ENCODE data around the gene NGEF.
"Not testable (repeated sequence)": the region's sequence is repeated elsewhere in the genome, so short reads cannot be mapped to it uniquely, and the experiment has no call there.

NGEF gene

DNA sequence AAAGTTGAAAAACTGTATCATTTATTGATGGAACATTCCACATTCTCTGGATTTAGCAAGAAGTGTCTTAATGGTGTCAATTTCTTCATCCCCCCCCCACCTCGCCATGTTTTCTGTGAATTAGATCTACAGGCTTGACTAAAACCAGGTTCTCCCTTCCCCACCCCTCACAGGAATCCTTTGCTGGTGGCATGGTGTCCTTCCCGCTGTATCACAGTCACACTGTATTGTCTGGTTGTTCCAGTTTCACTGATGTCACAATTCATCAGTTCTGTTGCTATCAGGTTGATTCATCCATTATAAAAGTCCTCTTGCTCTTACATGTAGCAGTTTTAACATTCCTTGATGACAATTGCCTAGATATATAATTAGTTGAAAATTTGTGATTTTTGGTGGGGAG, 149.1 kb downstream of the NGEF start:
- no peak for DNase-seq

DNA sequence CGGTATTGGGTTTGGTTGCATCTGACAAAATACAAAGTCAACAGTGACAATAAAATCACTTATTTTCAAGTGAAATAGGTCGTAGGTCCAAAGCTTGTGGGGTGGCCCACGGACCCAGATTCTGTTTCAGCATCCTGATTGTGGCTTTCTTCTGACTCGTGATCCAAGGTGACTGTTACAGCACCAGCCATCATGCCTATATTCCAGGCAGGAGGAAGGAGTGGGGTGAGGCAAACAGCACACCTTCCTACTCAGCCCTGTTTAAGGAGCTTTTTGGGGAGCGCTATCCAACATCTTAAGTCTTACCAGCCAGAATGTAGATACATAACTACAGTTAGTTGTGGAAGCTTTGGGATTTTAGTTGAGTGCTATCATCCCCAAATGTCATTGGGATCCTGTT, 151.7 kb downstream of the NGEF start:
- no peak for DNase-seq

DNA sequence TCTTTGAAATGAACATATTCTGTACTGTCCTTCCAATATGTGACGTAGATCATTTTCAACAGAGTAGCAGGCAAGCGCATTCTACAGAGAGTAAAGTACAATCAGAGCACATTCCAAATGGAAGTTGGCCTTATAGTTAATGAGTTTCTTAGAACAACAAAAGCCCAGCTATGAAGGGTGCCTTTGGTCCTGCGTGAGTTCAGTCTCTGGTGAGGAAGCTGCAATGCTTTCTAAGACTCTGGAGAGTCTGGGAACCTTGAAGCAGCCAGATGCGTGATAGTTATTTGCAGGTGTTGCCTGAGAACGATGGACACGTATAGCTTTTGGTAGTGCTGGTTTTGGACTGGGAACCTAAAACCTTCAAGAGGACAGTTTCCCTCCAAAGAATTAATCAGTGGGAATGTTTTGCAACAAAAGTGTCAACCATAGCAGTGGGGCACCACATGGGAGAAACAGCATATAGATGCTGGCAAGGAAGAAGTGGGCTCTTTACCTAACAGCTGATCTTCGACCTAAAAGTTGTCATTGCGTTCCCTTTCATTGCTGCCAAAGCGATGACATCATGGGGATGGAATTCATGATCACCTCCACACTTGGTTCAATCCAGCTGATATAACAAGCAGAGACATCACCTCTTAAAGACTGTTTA, 152.3 kb downstream of the NGEF start:
- no peak for DNase-seq

DNA sequence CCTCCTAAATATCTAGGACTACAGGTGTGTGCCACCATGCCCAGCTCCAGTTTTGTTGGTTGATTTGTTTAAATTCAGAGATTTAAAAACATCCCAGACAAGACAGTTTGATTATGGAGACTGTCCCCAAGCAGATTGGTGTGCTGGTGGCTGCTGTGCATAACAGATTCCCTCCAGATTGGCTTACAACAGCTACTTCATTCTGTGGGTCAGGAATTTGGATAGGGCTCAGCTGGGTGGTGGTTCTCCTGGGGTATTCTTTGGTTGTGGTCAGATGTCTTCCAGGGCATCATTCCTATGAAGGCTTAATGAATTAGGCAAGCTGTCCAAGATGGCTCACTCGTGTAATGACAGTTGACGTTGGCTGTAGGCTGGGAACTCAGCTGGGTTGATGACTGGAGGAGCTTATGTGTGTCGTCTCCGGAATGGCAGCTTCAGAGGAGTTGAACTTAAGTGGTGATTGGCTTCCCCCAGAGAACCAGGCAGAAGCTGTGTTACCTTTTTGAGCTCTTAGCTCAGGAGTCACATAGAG, 153.6 kb downstream of the NGEF start:
- no peak for DNase-seq

DNA sequence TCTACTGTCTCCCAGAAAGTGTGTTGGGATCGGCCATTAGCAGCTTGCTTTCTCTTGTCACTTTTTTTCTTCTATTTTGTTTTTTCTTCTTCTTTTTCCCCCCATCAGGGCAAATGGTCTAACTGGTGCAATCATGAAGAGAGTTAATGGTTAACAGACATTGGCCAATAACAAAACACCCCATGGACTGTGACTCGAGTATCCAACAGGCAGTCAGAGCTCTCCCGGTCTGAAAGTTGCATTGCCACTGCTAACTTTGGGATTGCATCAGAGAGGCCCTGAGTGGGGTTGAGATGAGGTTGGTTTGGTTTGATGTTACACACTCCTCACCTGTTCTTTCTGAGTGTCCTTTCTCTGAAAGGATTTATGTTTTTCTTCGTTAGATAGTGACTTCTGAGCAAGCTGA, 155.9 kb downstream of the NGEF start:
- no peak for DNase-seq

DNA sequence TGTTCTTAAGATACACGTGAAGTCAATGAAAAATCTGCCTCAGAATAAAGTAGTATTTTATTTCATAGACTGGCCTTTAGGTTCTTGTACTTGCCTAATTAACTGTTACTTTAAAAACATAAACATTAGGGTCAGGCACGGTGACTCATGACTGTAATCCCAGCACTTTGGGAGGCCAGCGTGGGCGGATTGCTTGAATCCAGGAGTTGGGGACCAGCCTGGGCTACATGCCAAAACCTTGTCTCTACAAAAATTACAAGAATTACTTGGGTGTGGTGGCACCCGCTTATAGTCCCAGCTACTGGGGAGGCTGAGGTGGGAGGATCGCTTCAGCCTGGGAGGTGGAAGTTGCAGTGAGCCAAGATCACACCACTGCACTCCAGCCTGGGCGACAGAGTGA, 159.0 kb downstream of the NGEF start:
- no peak for DNase-seq

DNA sequence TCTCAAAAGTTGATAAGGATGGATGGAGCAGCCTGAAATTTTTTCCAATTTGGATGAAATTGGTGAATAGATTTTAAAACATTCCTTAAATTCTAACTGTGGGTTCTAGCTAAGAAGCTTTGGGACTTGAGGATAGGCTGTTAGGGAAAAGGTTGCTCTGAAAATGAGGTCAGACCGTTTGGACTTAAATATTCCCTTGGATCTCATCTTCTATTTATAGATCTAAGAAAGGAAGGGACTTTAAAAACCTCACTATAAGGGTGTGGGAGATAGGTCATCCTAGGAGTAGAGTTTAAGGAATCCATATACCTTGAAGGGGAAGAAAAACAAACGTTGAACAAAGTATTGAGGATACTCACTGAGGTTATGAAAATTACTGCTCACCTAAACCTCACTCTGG, 160.4 kb downstream of the NGEF start:
- no peak for DNase-seq

DNA sequence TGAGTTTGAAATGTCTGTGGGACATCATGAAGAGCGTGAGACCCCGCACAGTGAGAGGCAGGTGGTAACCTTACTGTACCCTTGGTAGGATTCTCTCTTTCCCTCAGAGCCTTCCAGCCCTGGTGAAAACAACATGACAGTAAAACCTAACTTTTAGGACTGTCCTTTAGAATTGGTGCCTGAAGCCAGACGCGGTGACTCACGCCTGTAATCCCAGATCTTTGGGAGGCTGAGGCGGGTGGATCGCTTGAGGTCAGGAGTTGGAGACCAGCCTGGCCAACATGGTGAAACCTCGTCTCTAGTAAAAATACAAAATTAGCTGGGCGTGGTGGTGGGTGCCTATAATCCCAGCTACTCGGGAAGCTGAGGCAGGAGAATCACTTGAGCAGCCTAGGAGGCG, 161.0 kb downstream of the NGEF start:
- not testable (repeated sequence) for DNase-seq

DNA sequence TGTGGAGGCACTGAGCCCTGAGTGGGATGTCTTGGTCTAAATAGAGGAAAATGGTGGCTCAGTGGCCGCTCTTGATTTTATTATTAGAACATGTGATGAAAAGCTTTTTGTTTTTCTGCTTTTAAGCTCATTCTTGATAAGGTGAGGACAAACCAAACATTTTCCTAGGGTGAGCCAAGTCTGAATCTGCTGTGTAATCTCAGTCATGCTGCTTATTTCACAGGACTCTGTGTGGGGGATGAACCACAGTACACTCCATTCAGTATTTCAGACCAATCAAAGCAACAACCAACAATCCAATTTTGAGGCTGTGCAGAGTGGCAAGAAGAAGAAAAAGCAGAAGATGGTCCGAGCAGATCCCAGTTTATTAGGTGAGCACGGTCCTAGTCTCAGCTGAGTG, 163.0 kb downstream of the NGEF start:
- no peak for DNase-seq

DNA sequence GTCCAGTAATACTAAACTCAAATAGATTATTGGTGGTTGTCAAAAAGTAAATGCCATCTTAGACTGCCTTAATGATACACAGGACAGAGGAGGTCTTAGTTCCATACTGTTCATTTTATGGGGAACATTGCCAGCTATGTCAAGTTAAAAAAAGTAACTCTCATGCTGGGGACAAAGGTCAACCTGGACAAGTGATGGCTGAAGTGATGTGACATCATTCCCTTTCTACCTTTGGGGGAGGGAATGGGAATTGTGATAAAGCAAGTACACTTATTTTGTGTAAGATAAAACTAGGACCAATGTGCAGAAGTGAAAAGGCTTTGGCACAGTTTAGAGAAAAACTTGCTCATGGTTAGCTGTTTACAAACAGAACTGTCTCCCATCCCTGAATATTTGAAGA, 167.0 kb downstream of the NGEF start:
- no peak for DNase-seq

DNA sequence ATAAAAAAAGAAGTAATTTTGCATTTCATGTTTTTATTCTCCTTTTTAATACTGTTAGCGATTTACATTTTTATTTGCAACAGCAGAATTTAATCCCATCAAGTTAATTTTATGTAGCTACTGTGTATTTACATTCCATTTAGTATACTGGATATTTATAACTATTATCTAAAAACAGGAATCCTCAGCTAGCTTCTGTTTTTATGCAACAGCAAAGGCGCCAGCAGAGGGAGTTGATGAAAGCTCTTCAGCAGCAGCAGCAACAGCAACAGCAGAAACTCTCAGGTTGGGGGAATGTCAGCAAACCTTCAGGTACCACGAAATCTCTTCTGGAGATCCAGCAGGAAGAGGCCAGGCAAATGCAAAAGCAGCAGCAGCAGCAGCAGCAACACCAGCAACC, 169.2 kb downstream of the NGEF start:
- DNase-seq = no peak

DNA sequence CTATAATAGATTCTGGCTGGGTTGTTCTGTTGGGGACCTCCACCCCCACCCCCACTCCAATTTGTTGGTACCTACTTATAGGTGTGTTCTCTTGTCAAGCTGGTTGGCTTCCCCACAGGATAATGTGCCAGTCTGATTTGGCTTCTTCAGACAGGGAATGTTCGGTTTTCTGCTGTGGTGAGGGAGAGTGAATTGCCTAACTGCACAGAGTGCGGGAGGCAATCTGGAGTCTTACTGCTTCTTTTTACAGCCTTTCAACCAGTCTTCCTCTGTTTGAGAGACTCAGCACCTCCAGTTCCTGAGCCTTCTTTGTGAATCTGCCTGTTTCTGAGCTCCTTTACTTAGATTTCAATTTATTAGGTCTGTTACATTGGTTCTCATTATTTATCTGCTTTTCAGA, 170.4 kb downstream of the NGEF start:
- no peak for DNase-seq

DNA sequence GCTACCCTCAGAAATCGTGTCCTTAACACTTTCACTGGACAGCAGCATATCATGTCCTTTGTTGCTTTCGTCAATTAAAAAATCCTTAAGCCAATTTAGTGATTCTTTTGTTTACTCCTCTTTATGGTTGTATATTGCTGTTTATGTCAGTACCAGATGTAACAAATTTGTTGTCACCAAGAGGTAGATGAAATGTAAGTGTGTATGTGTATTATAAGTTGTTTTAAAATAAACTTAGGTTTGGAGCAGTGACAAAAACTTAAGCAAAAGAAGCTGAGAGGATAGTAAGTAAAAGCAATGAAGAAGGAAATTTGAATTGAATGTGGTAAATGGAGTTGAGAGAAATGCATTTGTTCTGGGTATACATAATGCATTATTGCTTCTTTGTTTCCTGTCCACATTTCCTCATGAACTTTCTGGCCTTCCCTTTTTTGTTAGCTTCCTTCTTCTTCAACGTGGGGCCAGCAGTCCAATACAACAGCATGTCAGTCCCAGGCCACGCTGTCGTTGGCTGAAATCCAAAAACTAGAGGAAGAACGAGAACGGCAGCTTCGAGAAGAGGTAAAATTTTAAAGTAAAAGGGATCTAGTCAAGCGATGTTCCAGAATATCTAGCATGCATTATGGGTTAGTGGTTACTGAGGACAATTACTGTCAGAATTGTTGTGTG, 173.5 kb downstream of the NGEF start:
- DNase-seq = no peak

DNA sequence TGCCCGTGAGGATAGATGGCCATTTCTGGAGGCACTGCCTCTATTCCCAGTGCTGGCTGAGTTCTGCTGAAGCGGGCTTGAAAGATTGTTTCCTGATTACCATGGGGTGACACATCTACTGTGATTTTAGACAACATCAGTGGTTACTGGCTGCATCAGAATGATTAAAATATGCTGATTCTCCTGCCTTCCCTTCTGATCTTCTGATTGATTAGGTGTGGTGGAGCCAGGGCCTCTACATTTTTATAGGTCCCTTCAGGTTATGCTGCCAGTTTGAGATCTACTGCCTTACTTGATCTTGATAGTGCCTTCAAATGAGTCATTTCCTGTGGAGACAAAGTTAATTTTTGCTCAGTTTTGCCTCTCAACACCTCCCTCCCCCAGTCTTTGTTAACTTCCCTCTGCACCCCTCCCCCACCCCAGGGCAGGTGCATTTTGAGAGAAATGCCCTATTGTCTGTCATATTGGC, 174.6 kb downstream of the NGEF start:
- no peak for DNase-seq

DNA sequence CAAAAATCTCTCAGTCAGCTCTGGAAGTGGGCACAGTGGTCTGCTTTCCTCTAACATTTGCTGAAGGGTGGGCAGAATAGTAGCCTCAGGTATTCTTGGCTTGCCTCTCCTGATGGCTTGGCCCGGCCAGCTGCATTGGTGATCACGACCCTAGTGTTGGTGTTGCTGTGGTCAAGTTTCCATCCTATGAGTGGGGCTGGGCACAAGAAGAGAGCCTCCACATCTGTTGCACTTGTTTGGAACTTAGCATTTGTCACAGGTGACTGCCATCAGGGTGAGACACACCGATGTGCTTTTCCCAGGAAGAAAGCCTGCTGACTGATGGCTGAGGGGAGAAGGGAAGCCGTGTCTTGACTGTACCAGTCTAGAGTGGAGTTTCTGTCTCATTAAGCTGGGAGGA, 176.1 kb downstream of the NGEF start:
- DNase-seq = no peak

DNA sequence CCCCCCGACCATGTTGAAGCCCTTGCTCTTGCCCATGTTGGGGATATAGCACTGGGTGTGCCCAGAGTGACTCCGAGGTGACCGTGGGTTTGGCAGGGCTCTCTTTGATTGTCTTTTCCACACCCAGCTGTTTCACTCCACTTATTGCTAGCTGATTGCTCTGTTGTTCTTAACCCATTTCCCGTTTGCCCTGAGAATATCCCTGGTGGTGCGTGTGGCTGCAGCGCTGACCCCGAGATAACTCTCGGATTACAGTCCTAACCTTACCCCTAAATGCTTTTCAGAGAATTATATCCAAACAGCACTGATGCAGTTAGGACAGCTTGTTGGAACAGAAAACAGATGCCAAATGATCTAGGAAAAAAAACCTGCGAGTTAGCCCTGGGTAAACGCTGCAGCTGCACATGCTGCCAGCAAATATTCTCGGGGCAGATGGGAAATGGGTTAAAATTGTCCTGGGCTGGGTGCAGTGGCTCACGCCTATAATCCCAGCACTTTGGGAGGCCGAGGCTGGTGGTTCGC, 177.3 kb downstream of the NGEF start:
- DNase-seq = no peak

DNA sequence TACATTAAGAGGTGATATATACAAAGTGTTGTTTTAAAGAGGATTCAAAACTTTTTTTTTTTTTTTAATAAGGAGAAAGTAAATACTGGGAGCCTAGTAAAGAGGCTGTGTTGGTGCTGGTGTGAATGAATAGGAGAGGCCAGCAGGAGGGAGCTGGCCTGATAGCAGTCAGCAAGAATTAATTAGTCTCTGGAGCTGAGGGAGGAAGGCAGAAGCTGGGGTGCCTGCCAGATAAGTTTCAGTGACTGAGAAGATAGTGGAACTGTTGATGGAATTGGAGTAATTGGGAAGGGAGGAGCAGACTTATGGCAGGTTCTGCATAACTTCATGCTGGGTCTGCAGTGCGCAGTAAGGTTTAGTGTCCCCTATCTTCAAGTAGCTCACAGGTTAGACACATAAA, 179.2 kb downstream of the NGEF start:
- no peak for DNase-seq

DNA sequence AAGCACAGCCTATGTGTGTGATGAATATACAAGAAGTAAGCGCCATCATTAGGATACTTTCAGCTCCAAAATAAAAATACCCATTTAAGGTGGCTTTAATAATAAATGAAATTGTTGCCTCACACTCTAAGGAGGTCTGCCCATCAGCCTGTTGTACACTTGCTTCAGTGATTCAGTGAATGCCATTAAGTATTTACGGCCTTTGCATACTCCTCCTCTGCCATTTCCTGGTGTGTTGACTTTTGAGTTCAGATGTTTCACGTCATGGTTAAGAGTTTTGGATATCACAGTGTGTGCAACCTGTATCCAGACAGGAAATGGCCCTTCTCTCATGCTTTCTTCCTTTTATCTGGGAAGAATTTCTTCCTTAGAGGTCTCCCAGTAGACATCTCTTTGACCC, 181.6 kb downstream of the NGEF start:
- DNase-seq = no peak

DNA sequence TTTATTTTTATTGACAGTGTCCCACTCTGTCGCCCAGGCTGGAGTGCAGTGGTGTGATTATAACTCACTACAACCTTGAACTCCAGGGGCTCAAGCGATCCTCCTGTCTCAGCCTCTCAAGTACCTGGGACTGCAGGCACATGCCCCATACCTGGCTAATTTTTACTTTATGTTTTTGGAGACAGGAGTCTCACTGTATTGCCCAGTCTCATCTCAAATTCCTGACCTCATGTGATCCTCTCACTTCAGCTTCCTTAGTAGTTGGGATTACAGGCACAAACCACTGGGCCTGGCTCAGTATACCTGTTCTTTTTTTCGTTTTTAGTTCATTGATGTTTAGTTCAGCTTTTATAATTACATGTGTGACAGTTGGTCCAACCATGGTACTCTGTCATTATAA, 183.1 kb downstream of the NGEF start:
- DNase-seq = no peak

Measured in NCI-H774 (cell line).